ENCODE results near the gene ROBO1.

GRCh38 chr3:78858174-78858573, 909.6 kb downstream of the ROBO1 start:
- TF ChIP-seq SUZ12 (IDR thresholded peaks at IDR 0.05) = no peak
- TF ChIP-seq SP1 (IDR thresholded peaks at IDR 0.05) = no peak
- no peak for TF ChIP-seq FOXA1 (IDR thresholded peaks at IDR 0.05)
- TF ChIP-seq PKNOX1 (IDR thresholded peaks at IDR 0.05) = no peak
- no peak for TF ChIP-seq FOXM1 (IDR thresholded peaks at IDR 0.05; ENCODE audit: borderline replicate concordance)
- no peak for TF ChIP-seq HDGF (IDR thresholded peaks at IDR 0.05; ENCODE audit: borderline replicate concordance)
- TF ChIP-seq LEF1 (IDR thresholded peaks at IDR 0.05; ENCODE audit: borderline replicate concordance) = no peak
- no peak for TF ChIP-seq ELF4 (IDR thresholded peaks at IDR 0.05)
